H54 (cell line): ENCODE results near the gene COL11A2.

Experiments used
- DNase-seq: peaks from one replicate; pipeline ENCODE4 v3.0.0; 2011; ENCODE audit warnings: low spot score, mixed read lengths; ENCODE audit not compliant: insufficient read length
- FAIRE-seq: peaks from 3 replicates; lab custom pipeline; 2011; peaks lifted over from hg19 to GRCh38; lab: Jason Lieb, UNC
- POLR2A ChIP-seq: IDR thresholded peaks from 2 replicates; pipeline ENCODE4 v1.6.1; 2011; ENCODE audit warnings: low read depth, mild to moderate bottlenecking, low read length

The COL11A2 gene

DNA sequence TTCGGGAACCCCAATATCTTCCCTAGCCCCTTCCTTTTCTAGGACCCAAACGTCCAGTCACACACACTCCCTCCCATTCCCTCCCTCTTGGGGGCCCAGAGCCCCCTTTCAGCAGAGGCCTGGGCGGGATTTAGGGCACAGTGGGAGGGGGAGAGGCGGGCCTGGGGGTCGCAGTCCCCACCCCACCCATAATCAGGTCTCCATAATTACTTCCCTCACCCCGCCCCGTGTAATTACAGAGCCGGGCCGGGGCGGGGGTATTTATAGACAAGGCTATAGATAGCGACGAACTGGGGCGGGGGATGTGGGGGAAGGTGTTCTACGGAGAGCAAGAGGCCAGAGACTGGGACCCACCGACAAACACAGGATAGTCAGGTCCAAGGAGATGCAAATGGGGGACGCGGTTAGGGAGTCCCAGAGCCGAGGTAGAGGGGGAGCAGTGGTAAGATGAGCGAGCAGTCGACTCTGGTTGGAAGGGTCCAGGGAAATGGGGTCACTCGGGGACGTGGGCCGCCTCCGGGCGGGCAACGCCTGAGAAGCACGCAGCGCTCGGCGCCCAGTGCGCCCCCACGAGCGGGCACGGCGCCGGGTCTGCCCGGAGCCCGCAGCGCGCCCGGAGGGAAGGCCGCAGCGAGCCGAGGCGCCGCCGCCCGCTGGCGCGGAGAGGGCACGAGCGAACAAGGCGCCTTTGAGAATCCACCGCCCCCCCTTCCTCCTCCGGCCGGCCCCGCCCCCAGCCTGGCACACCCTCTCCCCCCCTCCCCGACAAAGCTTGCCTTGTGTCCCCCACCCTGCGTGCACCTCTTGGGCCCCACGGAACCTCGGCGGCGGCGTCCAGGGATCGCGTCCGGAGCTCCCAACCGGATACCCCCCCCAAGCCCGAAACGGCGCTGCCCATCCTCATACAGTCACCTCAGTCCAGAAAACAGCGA, 670 bp upstream of the COL11A2 start:
- FAIRE-seq (no peak), DNase-seq (no peak)
- no peak for TF ChIP-seq POLR2A

GRCh38 chr6:33191383-33192104, 723 bp downstream of the COL11A2 start:
- FAIRE-seq (no peak), DNase-seq (no peak)
- no peak for TF ChIP-seq POLR2A

DNA sequence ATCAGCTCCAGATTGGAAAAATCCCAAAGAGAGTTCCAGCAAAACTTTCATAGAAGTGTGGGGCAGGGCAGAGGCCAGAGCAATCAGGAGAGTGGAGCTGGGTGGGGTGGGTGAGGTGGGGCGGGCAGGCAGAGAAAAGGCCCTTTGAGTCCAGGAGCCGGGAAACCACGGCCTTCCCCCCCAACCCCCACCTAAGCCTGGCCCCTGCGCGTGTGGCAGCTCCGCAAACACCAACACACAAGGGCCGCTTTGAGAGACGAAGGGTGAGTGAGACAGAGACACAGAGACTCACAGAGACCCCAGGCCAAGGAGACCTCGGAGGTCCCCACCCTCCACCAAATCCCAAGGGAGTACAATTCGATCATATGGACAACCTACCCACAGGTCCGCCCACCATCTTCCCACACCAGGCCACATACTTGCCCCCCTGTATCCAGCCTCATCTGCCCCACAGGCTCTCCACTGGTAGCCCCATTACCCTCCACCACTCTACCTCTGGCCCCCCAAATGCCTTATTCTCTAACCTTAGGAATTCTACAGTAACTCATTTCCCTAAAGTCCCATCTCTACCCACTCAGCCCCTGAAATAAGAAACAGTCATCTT, 1.7 kb downstream of the COL11A2 start:
- FAIRE-seq: no peak

DNA sequence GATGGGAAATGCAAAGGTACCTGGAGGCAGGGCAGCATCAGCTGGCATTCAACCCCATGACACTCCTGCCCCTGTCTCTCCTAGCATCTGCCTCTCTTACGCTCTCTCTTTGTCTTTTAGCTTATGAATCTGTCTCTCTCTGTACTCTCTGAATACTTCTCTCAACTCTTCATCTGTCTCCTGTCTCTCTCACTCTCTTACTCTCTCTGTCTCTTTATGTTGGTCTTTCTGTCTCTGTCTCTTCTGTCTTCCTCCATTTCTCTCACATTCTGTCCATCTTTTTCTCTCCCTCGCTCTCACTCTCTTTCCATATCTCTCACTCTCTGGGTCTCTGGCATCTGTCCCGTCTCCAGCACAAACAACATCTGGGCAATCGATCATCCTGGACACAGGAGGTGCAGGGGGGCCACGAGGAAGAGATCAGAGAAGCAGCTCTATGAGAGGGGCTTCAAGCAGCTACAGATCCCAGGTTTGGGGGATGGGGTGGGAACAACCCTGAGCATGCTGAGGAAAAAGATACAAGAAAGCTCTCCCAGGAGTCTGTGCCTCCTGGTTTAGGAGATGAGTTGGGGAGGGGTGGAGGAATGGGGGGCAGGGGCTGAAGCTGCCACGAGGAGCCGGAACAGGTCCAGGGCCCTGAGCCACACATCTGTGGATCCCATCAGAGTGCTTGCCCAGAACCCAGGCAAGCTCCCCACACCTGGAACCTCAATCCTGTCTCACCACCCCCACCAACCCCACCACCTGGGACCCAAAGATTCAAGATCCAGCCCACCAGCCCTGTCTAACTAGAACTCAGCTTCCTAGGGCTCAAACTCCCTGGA, 2.4 kb downstream of the COL11A2 start:
- DNase-seq: no peak
- no peak for TF ChIP-seq POLR2A
- FAIRE-seq: no peak

More for the DNA sequence above, 1.7 kb downstream of the COL11A2 start:
- no peak for TF ChIP-seq POLR2A
- DNase-seq: no peak

DNA sequence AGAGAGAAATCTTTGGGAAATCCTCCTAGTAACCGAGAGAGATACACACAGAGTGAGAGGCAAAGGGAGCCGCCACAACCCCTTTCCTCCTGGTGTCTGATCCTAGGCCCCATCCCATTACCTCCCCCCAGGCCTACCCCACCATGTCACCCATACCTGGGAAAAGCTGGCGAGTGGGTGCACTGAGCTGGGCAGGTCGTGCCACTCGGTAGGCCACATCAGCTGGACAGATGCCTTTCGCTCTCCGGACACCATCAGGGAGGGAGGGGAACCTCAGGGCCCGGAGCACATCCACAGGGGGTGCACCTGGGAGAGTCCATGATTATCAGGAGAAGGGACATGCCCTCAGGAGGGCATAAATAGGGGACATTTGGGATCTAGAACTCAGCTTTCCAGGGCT, 3.1 kb downstream of the COL11A2 start:
- FAIRE-seq: no peak

DNA sequence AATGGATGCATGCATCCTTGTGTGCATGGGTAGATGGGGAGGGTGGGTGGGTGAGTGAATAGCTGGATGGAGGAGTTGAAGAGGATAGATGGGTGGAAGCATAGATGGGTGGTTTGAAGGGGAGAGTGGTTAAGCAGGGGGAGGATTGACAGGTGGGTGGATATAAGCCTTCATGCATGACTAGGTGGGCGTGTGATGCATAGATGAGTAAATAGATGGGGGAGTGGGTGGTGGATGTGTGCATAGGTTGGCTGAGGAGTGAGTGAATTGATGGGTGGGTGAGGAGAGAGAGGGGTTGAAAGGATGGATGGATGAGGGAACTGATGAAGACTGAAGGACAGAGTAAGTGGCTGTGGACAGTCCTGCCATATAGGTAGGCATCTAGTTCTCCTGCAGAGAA, 4.5 kb downstream of the COL11A2 start:
- no peak for DNase-seq
- no peak for FAIRE-seq
- no peak for TF ChIP-seq POLR2A

More for the DNA sequence above, 3.1 kb downstream of the COL11A2 start:
- DNase-seq: no peak
- TF ChIP-seq POLR2A: no peak

GRCh38 chr6:33185654-33186187, 6.5 kb downstream of the COL11A2 start:
- FAIRE-seq (no peak), DNase-seq (no peak)
- TF ChIP-seq POLR2A: no peak

DNA sequence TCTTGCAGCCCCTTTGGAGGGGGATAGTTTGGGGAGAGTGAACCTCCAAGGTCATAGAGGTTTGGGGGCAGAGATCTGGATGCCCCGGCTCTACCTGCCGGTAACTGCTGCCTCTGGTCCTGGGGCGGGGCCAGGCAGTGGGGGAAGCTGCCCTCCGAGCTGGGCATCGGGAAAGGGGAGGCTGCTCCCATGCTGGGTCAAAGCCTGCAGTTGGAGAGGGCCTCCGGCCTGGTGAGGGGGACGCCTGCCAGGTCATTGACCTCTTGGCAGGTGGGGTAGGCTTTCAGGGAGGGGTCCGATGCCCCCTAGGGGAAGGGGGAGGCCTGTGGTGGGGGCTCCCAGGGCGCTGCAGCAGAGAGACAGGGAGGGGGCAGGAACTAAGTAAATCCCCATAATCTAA, 7.1 kb downstream of the COL11A2 start:
- no peak for DNase-seq
- FAIRE-seq: no peak
- no peak for TF ChIP-seq POLR2A

GRCh38 chr6:33183071-33183683, 9.1 kb downstream of the COL11A2 start:
- TF ChIP-seq POLR2A: no peak
- FAIRE-seq (no peak), DNase-seq (no peak)

- no peak for DNase-seq
- no peak for TF ChIP-seq POLR2A
- no peak for FAIRE-seq
These were observed 11.1 kb downstream of the COL11A2 start for GRCh38 chr6:33181141-33181540.

DNA sequence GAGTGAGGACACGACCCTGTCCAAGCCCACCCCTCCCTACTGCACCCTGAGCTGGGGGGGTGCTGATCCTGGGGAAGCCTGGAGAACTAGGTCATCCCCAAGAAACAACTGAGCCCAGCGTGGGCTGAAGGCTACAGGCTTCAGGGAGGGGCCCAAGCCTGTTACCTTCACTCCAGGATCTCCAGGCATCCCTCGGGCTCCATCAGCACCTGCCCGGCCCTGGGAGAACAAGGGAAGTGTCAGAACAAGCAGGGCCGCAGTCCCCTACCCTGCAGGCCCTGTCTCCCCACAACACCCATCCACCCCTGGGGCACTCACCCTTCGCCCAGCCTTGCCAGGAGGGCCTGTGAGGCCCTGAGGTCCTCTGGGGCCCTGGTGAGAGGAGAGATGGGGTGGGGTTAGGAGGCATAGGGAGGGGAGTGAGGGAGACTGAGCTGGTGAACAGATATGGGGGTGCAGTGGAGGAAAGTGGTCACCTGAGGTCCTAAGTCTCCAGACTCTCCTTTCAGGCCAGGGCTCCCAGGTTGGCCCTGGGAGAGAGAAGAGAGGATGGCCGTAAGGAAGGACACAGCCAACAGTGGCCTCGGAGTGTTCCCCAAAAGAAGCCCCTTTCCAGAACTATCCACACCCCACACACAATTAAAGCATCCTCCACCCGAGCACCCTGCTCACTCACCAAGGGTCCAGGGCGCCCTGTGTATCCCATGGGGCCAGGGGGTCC, 13.4 kb downstream of the COL11A2 start:
- TF ChIP-seq POLR2A: no peak
- no peak for FAIRE-seq
- DNase-seq: no peak

- no peak for DNase-seq
- no peak for TF ChIP-seq POLR2A
- no peak for FAIRE-seq
These were observed 14.5 kb downstream of the COL11A2 start for GRCh38 chr6:33177552-33178446.
